ENCODE data around the gene TPRA1. TPM values are rescaled to one million over a fixed set of nuclear protein-coding genes. Genes with fewer than 3 reads are reported as not detected.

Gene TPRA1
- total and polyA plus RNA-seq, 10 donors = 16.1 to 42.3 (median 29.6) TPM

DNA sequence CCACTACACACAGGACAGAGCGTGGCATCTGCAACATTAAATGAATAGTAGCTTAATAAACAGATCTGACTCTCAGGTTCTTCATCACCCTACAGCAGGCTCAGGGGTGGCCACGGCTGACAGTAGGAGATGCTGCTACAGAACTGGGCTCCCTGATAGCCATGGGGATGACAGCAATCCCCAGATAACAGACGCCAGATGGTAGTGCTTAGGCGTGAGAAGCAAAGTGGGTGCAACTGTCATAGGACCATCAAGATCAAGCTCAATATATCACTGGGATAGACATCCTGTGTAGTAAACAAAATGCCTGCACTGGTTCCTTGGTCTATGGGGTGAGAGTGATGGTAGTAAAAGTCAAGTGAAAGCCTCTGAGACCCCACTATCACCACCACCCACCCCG lies 2.6 kb upstream of the TPRA1 start:
- H3K36me3 ChIP-seq = no peaks in the 10 kb centered on the region
- TF ChIP-seq POLR2A (IDR thresholded peaks at IDR 0.05) (no peak), POLR2AphosphoS5 (IDR thresholded peaks at IDR 0.05) (no peak)
- TF ChIP-seq, protein P1, sequence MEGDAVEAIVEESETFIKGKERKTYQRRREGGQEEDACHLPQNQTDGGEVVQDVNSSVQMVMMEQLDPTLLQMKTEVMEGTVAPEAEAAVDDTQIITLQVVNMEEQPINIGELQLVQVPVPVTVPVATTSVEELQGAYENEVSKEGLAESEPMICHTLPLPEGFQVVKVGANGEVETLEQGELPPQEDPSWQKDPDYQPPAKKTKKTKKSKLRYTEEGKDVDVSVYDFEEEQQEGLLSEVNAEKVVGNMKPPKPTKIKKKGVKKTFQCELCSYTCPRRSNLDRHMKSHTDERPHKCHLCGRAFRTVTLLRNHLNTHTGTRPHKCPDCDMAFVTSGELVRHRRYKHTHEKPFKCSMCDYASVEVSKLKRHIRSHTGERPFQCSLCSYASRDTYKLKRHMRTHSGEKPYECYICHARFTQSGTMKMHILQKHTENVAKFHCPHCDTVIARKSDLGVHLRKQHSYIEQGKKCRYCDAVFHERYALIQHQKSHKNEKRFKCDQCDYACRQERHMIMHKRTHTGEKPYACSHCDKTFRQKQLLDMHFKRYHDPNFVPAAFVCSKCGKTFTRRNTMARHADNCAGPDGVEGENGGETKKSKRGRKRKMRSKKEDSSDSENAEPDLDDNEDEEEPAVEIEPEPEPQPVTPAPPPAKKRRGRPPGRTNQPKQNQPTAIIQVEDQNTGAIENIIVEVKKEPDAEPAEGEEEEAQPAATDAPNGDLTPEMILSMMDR (IDR thresholded peaks at IDR 0.05 in 8 of 11, conservative IDR thresholded peaks at IDR 0.05 in 3 of 11) = no peak
- 90 to 97% (median 95%) methylated on average over 5 of the region's 5 CpGs for WGBS, 5 donors
- H3K27ac ChIP-seq = peak overlapping the region in 4 of 8 donors; percentile 14 to 97 (median 62)
- DNase-seq = no peak
- H3K4me1 ChIP-seq = peaks cover 20 to 42% (median 33%) of the 10 kb centered on the region in 6 donors
- intact Hi-C loops (cut with DNase I; ENCODE audit: low total_unique reads) = no loop called here
- peak overlapping the region in 1 of 8 donors; percentile 5 for H3K4me3 ChIP-seq
- no peaks in the 10 kb centered on the region for H3K9me3 ChIP-seq
- no peaks in the 10 kb centered on the region for H3K27me3 ChIP-seq (replicated peaks in 1 of 7)

DNA sequence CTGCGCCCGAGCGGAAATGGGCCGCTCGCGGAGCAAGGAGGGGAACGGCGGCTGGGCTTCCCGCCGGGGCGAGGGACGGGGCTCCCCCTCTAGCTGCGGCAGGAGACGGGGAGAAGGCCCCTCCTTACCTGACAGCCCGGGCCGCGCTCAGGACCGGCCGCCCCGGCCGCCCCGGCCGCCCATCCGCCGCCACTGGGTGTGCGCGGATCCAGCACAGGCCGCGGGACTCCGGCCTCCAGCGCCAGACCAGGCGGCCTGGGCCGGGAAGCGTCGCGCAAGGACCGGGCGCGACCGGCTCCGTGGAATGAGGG lies 296 bp downstream of the TPRA1 start:
- Histone ChIP-seq H3K27ac (peak overlapping the region; percentile 82 to 97 (median 93)), H3K4me1 (peaks cover 20 to 61% (median 45%) of the 10 kb centered on the region in 6 donors), H3K36me3 (peaks cover 0 to 12% (median 0%) of the 10 kb centered on the region in 6 donors), H3K27me3 (replicated peaks in 1 of 7) (no peaks in the 10 kb centered on the region), H3K4me3 (peak overlapping the region; percentile 72 to 99 (median 94)), H3K9me3 (no peaks in the 10 kb centered on the region)
- WGBS, 5 donors = 0 to 2% (median 1%) methylated on average over 12 to 41 of the region's 41 CpGs; no CpG with 5 or more reads in 1 of the 5 donors
- TF ChIP-seq POLR2A (IDR thresholded peaks at IDR 0.05) (no peak), POLR2AphosphoS5 (IDR thresholded peaks at IDR 0.05) (peak in 2 of 3 donors; percentile 40 to 62)
- TF ChIP-seq, protein P1 (IDR thresholded peaks at IDR 0.05 in 8 of 11, conservative IDR thresholded peaks at IDR 0.05 in 3 of 11) = no peak
- intact Hi-C loops (cut with DNase I; ENCODE audit: low total_unique reads) = no loop called here
- no peak for DNase-seq

DNA sequence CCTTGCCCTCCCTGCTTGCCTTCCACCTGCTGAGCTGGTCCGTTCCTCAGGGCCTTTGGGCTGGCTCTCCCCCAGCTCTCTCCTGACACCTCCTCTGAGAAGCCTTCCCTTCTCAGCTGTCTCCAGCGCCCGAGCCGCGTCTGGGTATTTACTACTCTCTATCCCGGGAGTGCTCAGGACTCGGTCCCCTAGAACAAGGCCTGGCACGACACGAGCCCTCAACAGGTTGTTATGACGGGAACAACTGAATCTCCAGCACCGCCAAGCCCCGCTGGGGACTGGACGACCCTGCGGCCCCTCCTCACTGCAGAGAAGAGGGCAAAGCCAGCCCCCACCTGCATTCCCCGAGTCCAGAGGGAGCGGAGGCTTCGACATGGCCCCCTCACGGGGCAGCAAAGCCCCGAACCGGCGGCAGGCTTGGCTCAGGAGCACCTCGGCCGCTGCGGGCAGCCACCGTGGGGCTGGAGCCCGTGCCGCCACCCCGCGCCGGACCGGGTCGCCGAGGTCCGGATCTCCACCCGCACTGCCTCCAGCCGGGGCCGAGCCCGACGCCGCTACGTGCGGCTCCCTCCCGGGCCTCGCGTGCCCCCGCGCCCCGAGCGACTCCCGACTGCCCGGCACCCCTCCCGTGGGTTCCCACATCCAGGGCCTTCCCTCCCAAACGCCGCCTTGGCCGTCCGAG lies 792 bp downstream of the TPRA1 start:
- Histone ChIP-seq H3K4me3 (peak overlapping the region; percentile 72 to 99 (median 94)), H3K36me3 (peaks cover 0 to 12% (median 0%) of the 10 kb centered on the region in 6 donors), H3K27me3 (replicated peaks in 1 of 7) (no peaks in the 10 kb centered on the region), H3K4me1 (peaks cover 20 to 66% (median 48%) of the 10 kb centered on the region in 6 donors), H3K9me3 (no peaks in the 10 kb centered on the region), H3K27ac (peak overlapping the region; percentile 82 to 97 (median 93))
- intact Hi-C loops (cut with DNase I; ENCODE audit: low total_unique reads) = no loop called here
- TF ChIP-seq POLR2A (IDR thresholded peaks at IDR 0.05) = no peak
- TF ChIP-seq POLR2AphosphoS5 (IDR thresholded peaks at IDR 0.05) = no peak
- TF ChIP-seq, protein P1 (IDR thresholded peaks at IDR 0.05 in 8 of 11, conservative IDR thresholded peaks at IDR 0.05 in 3 of 11) = no peak
- WGBS, 5 donors = 0 to 3% (median 1%) methylated on average over 14 to 56 of the region's 56 CpGs
- peak; percentile 93 for DNase-seq

DNA sequence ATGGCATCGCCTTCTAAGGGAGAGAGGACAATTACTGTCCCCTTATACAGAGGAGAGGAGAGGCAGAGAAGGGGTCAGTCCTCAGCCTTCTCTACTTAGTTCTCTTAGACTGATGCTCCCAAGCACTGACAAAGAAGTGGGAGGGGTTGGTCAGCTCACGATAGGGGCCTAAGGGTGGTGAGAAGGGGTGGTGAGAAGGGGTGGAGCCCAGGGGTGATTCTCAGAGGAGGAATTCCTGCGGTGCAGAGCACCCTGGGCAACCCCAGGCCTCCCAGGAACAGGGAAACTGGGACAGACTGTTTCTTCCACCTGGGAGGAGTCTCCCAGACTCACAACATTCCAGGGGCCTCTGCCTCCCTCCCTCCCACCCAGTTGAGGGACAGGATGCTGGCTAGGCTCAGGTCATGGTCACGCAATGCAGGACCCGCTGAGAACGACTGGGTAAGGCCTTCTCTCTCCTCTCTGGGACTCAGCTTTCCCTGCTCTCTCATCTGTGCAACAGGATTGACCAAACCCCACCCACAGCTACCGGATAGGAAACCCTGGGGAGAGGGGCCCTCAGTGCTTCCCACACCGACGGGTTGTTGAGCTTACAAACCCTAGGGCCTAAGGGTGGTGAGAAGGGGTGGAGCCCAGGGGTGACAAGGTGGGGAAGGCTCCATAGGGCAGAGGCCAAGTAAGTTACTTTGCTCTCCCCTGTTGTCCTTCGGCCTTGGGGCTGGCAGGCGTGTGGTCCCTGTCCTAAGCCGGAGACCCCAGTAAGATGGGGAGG lies 1.5 kb downstream of the TPRA1 start:
- Histone ChIP-seq H3K36me3 (peaks cover 0 to 14% (median 0%) of the 10 kb centered on the region in 6 donors), H3K9me3 (no peaks in the 10 kb centered on the region), H3K4me1 (peaks cover 20 to 70% (median 48%) of the 10 kb centered on the region in 6 donors), H3K27ac (peak overlapping the region in 5 of 8 donors; percentile 82 to 97 (median 93)), H3K27me3 (replicated peaks in 1 of 7) (no peaks in the 10 kb centered on the region), H3K4me3 (peak overlapping the region; percentile 72 to 99 (median 94))
- no peak for DNase-seq
- TF ChIP-seq, protein P1 (IDR thresholded peaks at IDR 0.05 in 8 of 11, conservative IDR thresholded peaks at IDR 0.05 in 3 of 11) = no peak
- no peak for TF ChIP-seq POLR2AphosphoS5 (IDR thresholded peaks at IDR 0.05)
- TF ChIP-seq POLR2A (IDR thresholded peaks at IDR 0.05) = no peak
- intact Hi-C loops (cut with DNase I; ENCODE audit: low total_unique reads) = no loop called here
- WGBS, 5 donors = 20 to 33% (median 25%) methylated on average over 11 to 12 of the region's 12 CpGs
